AG09319 (cell line): ENCODE results near the gene KIF19.

Experiments
- DNase-seq: peaks from one replicate; pipeline ENCODE4 v3.0.0-alpha.2; 2010; ENCODE audit warnings: low read depth; ENCODE audit errors: extremely low read depth
- TF ChIP-seq, protein P1 (sequence below): IDR thresholded peaks from 2 replicates; pipeline ENCODE4 v1.5.1; 2011; ENCODE audit warnings: low read depth, mild to moderate bottlenecking, inconsistent platforms, low read length, moderate library complexity

The KIF19 gene

DNA sequence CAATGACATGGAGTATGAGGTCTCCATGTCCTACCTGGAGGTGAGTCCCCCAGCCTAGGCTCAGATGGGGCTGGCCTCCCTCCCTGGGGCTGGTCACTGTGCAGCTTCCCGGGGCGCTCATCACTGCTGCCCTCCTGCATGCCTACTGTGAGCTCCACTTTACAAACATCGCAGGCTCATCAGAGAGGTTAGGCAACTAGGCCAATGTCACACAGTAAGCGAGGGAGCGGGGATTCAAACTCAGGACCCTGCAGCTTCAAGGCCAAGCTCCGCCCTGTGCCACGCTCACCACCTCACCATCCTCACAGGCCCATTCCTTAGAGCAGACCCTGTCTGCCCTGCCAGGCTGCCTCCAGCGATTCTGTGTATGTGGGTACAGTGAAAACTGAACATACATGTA, 17.1 kb downstream of the KIF19 start:
- TF ChIP-seq, protein P1, sequence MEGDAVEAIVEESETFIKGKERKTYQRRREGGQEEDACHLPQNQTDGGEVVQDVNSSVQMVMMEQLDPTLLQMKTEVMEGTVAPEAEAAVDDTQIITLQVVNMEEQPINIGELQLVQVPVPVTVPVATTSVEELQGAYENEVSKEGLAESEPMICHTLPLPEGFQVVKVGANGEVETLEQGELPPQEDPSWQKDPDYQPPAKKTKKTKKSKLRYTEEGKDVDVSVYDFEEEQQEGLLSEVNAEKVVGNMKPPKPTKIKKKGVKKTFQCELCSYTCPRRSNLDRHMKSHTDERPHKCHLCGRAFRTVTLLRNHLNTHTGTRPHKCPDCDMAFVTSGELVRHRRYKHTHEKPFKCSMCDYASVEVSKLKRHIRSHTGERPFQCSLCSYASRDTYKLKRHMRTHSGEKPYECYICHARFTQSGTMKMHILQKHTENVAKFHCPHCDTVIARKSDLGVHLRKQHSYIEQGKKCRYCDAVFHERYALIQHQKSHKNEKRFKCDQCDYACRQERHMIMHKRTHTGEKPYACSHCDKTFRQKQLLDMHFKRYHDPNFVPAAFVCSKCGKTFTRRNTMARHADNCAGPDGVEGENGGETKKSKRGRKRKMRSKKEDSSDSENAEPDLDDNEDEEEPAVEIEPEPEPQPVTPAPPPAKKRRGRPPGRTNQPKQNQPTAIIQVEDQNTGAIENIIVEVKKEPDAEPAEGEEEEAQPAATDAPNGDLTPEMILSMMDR, result no peak
- no peak for DNase-seq

DNA sequence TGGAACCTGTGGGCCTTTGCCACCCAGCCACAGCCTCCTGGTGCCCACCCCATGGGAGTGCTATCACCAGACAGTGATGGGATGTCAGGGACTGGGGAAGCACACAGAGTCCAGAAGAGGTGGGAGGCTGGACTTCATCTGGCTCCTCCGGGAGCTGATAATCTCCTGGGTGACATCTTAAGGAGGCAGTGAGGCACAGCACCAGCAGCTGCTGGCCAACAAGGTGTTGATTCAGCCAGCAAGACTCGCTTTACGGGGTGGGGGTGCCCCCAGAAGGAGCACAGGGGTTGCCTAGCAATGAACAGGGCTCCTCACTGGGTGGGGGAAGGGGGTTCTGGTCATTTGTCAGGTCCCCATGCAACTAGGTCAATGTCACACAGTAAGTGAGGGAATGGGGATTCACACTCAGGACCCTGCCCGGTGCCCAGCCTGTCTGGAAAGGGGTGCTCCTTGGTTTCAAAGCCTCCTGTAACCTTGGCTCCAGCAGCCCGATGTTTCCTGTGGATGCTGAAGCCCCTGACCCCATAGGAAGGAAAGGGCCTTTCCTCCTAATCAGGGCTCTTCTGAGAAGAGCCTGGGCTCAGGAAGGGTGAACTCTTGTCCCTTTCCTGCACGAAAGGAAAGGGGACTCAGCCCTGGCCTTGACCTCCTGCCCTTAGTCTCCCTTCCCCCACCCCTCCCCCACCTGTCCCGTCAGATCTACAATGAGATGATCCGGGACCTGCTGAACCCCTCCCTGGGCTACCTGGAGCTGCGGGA, 17.7 kb downstream of the KIF19 start:
- DNase-seq, result no peak
- TF ChIP-seq, protein P1, result no peak

DNA sequence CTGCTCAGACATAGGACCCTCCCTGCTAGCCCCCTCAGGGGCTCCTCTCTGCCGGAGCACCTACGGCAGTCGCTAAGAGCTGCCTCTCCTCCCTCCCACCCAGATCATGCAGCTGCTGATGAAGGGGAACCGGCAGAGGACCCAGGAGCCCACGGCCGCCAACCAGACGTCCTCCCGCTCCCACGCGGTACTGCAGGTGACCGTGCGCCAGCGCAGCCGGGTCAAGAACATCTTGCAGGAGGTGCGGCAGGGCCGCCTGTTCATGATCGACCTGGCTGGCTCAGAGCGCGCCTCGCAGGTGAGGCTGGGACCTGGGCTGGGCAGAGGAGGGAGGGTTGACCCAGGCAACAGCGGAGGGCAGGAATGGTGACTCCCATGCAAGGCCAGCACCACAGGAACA, 18.6 kb downstream of the KIF19 start:
- DNase-seq, result no peak
- TF ChIP-seq, protein P1, result no peak

DNA sequence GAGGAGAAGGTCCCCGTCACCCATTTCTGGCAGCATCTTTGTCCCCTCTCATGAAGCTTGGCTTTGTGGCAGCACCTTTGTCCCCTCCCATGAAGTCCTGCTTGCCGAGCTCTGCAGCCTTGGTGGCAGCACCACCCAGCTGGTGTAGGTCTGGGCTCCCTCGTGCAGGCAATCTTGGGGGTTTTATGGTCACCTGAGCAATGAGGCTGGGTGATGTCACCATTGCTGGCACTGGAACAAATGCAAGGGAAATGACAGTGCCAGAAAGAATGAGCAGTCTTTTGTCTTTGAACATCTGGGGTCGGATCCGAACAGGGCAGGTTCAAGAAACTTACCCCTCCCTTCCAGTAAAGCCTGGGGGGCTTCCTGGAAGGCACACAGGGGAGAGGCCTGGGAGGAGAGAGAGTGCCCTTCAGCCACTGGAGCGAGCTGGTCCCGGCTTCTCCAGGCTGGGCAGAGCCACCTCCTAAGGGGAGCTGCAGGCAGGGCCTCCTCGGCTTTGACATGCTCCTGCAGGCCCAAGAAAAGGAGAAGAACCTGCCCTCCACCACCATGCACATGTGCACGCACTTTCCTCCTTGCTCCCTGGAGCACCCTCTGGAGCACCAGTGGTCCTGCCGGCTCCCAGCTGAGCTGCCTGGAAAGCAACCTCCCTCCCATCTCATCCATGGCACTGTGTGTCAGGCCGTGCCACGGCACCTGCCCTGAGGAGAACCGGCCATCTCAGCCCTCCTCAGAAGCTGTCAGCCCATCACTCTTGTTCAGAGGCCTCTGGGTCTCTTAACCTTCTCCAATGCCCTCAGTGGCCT, 19.6 kb downstream of the KIF19 start:
- no peak for DNase-seq

DNA sequence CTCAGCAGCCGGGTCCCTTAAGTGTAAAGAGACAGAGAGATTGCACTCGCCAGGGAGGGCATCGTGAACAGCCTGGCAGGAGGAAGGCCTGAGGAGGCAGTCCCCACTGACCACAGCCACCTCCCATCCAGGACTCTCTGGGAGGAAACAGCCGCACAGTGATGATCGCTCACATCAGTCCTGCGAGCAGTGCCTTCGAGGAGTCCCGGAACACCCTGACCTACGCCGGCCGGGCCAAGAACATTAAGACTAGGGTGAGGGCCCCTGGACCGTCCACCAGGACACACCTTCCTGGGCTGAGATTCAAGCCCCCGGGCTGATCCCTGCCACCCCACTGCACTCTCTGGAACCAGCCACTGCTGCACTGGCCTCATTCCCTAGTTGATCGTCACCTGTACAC, 21.6 kb downstream of the KIF19 start:
- no peak for DNase-seq
- TF ChIP-seq, protein P1, result no peak

More for the DNA sequence above, 19.6 kb downstream of the KIF19 start:
- TF ChIP-seq, protein P1, result no peak

DNA sequence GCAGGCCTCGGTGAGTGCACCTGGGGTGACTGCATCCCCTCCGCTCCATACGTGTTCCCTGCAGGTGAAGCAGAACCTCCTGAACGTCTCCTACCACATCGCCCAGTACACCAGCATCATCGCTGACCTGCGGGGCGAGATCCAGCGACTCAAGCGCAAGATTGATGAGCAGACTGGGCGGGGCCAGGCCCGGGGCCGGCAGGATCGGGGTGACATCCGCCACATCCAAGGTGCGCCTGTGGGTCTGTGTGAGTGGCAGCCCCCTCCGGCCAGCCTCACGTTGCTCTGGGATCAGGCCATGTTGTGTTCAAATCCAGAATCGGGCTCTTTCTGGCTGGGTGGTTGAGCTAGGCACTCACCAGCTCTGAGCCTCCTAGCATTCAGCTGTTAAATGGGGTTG, 23.1 kb downstream of the KIF19 start:
- DNase-seq, result no peak
- TF ChIP-seq, protein P1, result no peak

DNA sequence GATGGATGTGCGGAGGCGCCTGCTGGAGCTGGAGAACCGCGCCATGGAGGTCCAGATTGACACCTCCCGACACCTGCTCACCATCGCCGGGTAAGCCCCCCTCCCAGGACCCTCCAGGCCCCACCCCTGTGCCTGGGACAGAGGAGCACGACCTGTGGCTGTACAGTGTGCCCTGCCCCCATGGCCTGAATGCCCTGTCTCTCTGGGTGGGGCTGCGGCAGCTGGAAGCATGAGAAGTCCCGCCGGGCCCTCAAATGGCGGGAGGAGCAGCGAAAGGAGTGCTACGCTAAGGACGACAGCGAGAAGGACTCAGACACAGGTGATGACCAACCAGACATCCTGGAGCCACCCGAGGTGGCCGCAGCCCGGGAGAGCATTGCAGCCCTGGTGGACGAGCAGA, 24.5 kb downstream of the KIF19 start:
- TF ChIP-seq, protein P1, result no peak

More for the DNA sequence above, 24.5 kb downstream of the KIF19 start:
- no peak for DNase-seq
